HEK293 (cell line): Measurements from ENCODE around the gene DAZAP1.
A peak's percentile ranks its signal among the peaks of the same experiment; 100 is the strongest.

Experiments
- BCL11A ChIP-seq: fragments of 450-650 bp; formaldehyde crosslinking; IDR thresholded peaks from 2 replicates; pipeline ENCODE4 v1.5.1; 2016; ENCODE audit warnings: low read depth, missing biosample characterization, missing genetic modification characterization
- BCL11B ChIP-seq: fragments of 450-650 bp; formaldehyde crosslinking; IDR thresholded peaks from 2 replicates; pipeline ENCODE4 v1.5.1; 2016; ENCODE audit warnings: low read depth, missing biosample characterization, missing genetic modification characterization
- IKZF3 ChIP-seq: fragments of 450-650 bp; IDR thresholded peaks from 2 replicates; pipeline ENCODE4 v1.5.0; 2018; ENCODE audit warnings: missing biosample characterization, mild to moderate bottlenecking, missing genetic modification characterization, moderate library complexity
- MYNN ChIP-seq: fragments of 450-650 bp; formaldehyde crosslinking; IDR thresholded peaks from 2 replicates; pipeline ENCODE4 v1.5.1; 2016; ENCODE audit warnings: missing biosample characterization, missing genetic modification characterization, borderline replicate concordance
- OVOL3 ChIP-seq: fragments of 450-650 bp; formaldehyde crosslinking; IDR thresholded peaks from 2 replicates; pipeline ENCODE4 v1.5.1; 2016; ENCODE audit warnings: missing biosample characterization, missing genetic modification characterization
- PBX3 ChIP-seq: sonication (generic); formaldehyde crosslinking; IDR thresholded peaks from 2 replicates; pipeline ENCODE4 v1.8.1; 2022; ENCODE audit warnings: mild to moderate bottlenecking, moderate library complexity, missing genetic modification reagents
- RBAK ChIP-seq: fragments of 450-650 bp; formaldehyde crosslinking; IDR thresholded peaks from 2 replicates; pipeline ENCODE4 v1.5.1; 2016; ENCODE audit warnings: missing biosample characterization, missing genetic modification characterization
- SP7 ChIP-seq: fragments of 450-650 bp; formaldehyde crosslinking; IDR thresholded peaks from 2 replicates; pipeline ENCODE4 v1.5.1; 2016; ENCODE audit warnings: missing biosample characterization, missing genetic modification characterization
- ZBTB10 ChIP-seq: fragments of 450-650 bp; formaldehyde crosslinking; IDR thresholded peaks from 2 replicates; pipeline ENCODE4 v1.5.1; 2016; ENCODE audit warnings: missing biosample characterization, missing genetic modification characterization
- ZBTB17 ChIP-seq: fragments of 450-650 bp; formaldehyde crosslinking; IDR thresholded peaks from 2 replicates; pipeline ENCODE4 v1.5.1; 2016; ENCODE audit warnings: missing biosample characterization, missing genetic modification characterization
- ZBTB20 ChIP-seq: fragments of 450-650 bp; formaldehyde crosslinking; IDR thresholded peaks from 2 replicates; pipeline ENCODE4 v1.5.1; 2016; ENCODE audit warnings: missing biosample characterization, missing genetic modification characterization
- ZBTB48 ChIP-seq: fragments of 450-650 bp; formaldehyde crosslinking; IDR thresholded peaks from 2 replicates; pipeline ENCODE4 v1.5.1; 2016; ENCODE audit warnings: missing biosample characterization, missing genetic modification characterization
- ZFP69B ChIP-seq: fragments of 450-650 bp; formaldehyde crosslinking; IDR thresholded peaks from 2 replicates; pipeline ENCODE4 v1.5.1; 2016; ENCODE audit warnings: missing biosample characterization, missing genetic modification characterization
- ZNF114 ChIP-seq: fragments of 450-650 bp; formaldehyde crosslinking; IDR thresholded peaks from 2 replicates; pipeline ENCODE4 v1.5.0; 2017; ENCODE audit warnings: missing biosample characterization, missing genetic modification characterization
- ZNF16 ChIP-seq: fragments of 450-650 bp; formaldehyde crosslinking; IDR thresholded peaks from 2 replicates; pipeline ENCODE4 v1.5.1; 2016; ENCODE audit warnings: low read depth, missing biosample characterization, missing genetic modification characterization
- ZNF24 ChIP-seq: fragments of 450-650 bp; formaldehyde crosslinking; IDR thresholded peaks from 2 replicates; pipeline ENCODE4 v1.5.1; 2016; ENCODE audit warnings: missing biosample characterization, missing genetic modification characterization
- ZNF341 ChIP-seq: fragments of 450-650 bp; formaldehyde crosslinking; IDR thresholded peaks from 2 replicates; pipeline ENCODE4; 2016; ENCODE audit warnings: low read depth, missing biosample characterization, missing genetic modification characterization
- ZNF366 ChIP-seq: fragments of 450-650 bp; formaldehyde crosslinking; conservative IDR thresholded peaks from 2 replicates; pipeline ENCODE4 v1.5.1; 2016; ENCODE audit warnings: missing biosample characterization, missing genetic modification characterization
- ZNF423 ChIP-seq: fragments of 450-650 bp; formaldehyde crosslinking; IDR thresholded peaks from 2 replicates; pipeline ENCODE4 v1.5.1; 2016; ENCODE audit warnings: missing biosample characterization, missing genetic modification characterization
- ZNF501 ChIP-seq: fragments of 450-650 bp; formaldehyde crosslinking; IDR thresholded peaks from 2 replicates; pipeline ENCODE4 v1.5.1; 2016; ENCODE audit warnings: missing biosample characterization, missing genetic modification characterization
- ZNF549 ChIP-seq: fragments of 450-650 bp; IDR thresholded peaks from 2 replicates; pipeline ENCODE4 v1.5.1; 2018; ENCODE audit warnings: missing biosample characterization, missing genetic modification characterization, mild to moderate bottlenecking, inconsistent platforms, moderate library complexity
- ZNF658 ChIP-seq: fragments of 450-650 bp; formaldehyde crosslinking; IDR thresholded peaks from 2 replicates; pipeline ENCODE4; 2016; ENCODE audit warnings: missing biosample characterization, missing genetic modification characterization
- ZSCAN18 ChIP-seq: fragments of 450-650 bp; formaldehyde crosslinking; IDR thresholded peaks from 2 replicates; pipeline ENCODE4 v1.5.1; 2016; ENCODE audit warnings: missing biosample characterization, missing genetic modification characterization
- ZSCAN5A ChIP-seq: fragments of 450-650 bp; formaldehyde crosslinking; IDR thresholded peaks from 2 replicates; pipeline ENCODE4 v1.5.1; 2016; ENCODE audit warnings: missing biosample characterization, missing genetic modification characterization
- ZXDB ChIP-seq: fragments of 450-650 bp; formaldehyde crosslinking; IDR thresholded peaks from 2 replicates; pipeline ENCODE4 v1.5.1; 2016; ENCODE audit warnings: missing biosample characterization, missing genetic modification characterization
- TF ChIP-seq, protein P1 (sequence below): fragments of 450-650 bp; formaldehyde crosslinking; IDR thresholded peaks from 2 replicates; pipeline ENCODE4; 2016; ENCODE audit warnings: missing biosample characterization, missing genetic modification characterization
- TF ChIP-seq, protein P2 (sequence below): fragments of 450-650 bp; formaldehyde crosslinking; IDR thresholded peaks from 2 replicates; pipeline ENCODE4 v1.5.1; 2016; ENCODE audit warnings: missing biosample characterization, missing genetic modification characterization
- TF ChIP-seq, protein P3 (sequence below): fragments of 450-650 bp; formaldehyde crosslinking; IDR thresholded peaks from 2 replicates; pipeline ENCODE4 v1.5.1; 2016; ENCODE audit warnings: missing biosample characterization, missing genetic modification characterization

DAZAP1 gene

GRCh38 chr19:1400281-1401137 is 6.9 kb upstream of the DAZAP1 start (continued):
- no peak for TF ChIP-seq ZBTB17
- TF ChIP-seq ZSCAN5A (tag by site-specific recombination), result peak; percentile 75; the same call in 1 of the 2 replicates
- no peak for TF ChIP-seq ZSCAN18
- TF ChIP-seq, protein P1, sequence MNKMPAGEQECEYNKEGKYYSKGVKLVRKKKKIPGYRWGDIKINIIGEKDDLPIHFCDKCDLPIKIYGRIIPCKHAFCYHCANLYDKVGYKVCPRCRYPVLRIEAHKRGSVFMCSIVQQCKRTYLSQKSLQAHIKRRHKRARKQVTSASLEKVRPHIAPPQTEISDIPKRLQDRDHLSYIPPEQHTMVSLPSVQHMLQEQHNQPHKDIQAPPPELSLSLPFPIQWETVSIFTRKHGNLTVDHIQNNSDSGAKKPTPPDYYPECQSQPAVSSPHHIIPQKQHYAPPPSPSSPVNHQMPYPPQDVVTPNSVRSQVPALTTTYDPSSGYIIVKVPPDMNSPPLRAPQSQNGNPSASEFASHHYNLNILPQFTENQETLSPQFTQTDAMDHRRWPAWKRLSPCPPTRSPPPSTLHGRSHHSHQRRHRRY (tag by site-specific recombination), result no peak
- peak; percentile 63 for TF ChIP-seq ZNF366 (tag by site-specific recombination)
- peak; percentile 46; the same call in 1 of the 2 replicates for TF ChIP-seq ZNF341 (tag by site-specific recombination)
- TF ChIP-seq ZNF114 (tag by site-specific recombination), result no peak
- TF ChIP-seq ZBTB48 (tag by site-specific recombination), result peak; percentile 70
- peak; percentile 53; the same call in 1 of the 2 replicates for TF ChIP-seq BCL11A
- TF ChIP-seq OVOL3 (tag by site-specific recombination), result 0 out of 2 replicates have a peak, but pooled peaks have one; percentile 13
- no peak for TF ChIP-seq ZNF658
- 0 out of 2 replicates have a peak, but pooled peaks have one; percentile 64 for TF ChIP-seq ZNF24
- TF ChIP-seq ZXDB (tag by site-specific recombination), result 0 out of 2 replicates have a peak, but pooled peaks have one; percentile 19
- TF ChIP-seq RBAK, result no peak
- 0 out of 2 replicates have a peak, but pooled peaks have one; percentile 29 for TF ChIP-seq SP7 (tag by site-specific recombination)
- TF ChIP-seq ZNF423 (tag by site-specific recombination), result 0 out of 2 replicates have a peak, but pooled peaks have one; percentile 5
- 0 out of 2 replicates have a peak, but pooled peaks have one; percentile 9 for TF ChIP-seq BCL11B (tag by site-specific recombination)
- 0 out of 2 replicates have a peak, but pooled peaks have one; percentile 41 for TF ChIP-seq ZNF16
- TF ChIP-seq IKZF3, result no peak
- 0 out of 2 replicates have a peak, but pooled peaks have one; percentile 13 for TF ChIP-seq PBX3 (CRISPR knock-in tag)
- TF ChIP-seq, protein P2, sequence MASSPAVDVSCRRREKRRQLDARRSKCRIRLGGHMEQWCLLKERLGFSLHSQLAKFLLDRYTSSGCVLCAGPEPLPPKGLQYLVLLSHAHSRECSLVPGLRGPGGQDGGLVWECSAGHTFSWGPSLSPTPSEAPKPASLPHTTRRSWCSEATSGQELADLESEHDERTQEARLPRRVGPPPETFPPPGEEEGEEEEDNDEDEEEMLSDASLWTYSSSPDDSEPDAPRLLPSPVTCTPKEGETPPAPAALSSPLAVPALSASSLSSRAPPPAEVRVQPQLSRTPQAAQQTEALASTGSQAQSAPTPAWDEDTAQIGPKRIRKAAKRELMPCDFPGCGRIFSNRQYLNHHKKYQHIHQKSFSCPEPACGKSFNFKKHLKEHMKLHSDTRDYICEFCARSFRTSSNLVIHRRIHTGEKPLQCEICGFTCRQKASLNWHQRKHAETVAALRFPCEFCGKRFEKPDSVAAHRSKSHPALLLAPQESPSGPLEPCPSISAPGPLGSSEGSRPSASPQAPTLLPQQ (tag by site-specific recombination), result peak; percentile 88; the same call in 1 of the 2 replicates
- no peak; the same call in 1 of the 2 replicates for TF ChIP-seq ZNF501 (tag by site-specific recombination)
- peak; percentile 41; the same call in 1 of the 2 replicates for TF ChIP-seq ZBTB20 (tag by site-specific recombination)
- TF ChIP-seq ZFP69B, result peak; percentile 85; the same call in 1 of the 2 replicates
- TF ChIP-seq ZBTB10 (tag by site-specific recombination), result no peak
- no peak for TF ChIP-seq ZNF549
- TF ChIP-seq, protein P3, sequence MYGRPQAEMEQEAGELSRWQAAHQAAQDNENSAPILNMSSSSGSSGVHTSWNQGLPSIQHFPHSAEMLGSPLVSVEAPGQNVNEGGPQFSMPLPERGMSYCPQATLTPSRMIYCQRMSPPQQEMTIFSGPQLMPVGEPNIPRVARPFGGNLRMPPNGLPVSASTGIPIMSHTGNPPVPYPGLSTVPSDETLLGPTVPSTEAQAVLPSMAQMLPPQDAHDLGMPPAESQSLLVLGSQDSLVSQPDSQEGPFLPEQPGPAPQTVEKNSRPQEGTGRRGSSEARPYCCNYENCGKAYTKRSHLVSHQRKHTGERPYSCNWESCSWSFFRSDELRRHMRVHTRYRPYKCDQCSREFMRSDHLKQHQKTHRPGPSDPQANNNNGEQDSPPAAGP (tag by site-specific recombination), result peak; percentile 68; the same call in 1 of the 2 replicates
- no peak for TF ChIP-seq MYNN (tag by site-specific recombination)
